NCI-H2196 (cell line): Measurements from ENCODE around the gene WFDC10B.
"Not testable (repeated sequence)": the region's sequence is repeated elsewhere in the genome, so short reads cannot be mapped to it uniquely, and the experiment has no call there.

Experiments
- DNase-seq: peaks from one replicate; lab custom pipeline; 2025; ENCODE audit not compliant: unreplicated experiment; lab: John Stamatoyannopoulos, UW

Gene WFDC10B

DNA sequence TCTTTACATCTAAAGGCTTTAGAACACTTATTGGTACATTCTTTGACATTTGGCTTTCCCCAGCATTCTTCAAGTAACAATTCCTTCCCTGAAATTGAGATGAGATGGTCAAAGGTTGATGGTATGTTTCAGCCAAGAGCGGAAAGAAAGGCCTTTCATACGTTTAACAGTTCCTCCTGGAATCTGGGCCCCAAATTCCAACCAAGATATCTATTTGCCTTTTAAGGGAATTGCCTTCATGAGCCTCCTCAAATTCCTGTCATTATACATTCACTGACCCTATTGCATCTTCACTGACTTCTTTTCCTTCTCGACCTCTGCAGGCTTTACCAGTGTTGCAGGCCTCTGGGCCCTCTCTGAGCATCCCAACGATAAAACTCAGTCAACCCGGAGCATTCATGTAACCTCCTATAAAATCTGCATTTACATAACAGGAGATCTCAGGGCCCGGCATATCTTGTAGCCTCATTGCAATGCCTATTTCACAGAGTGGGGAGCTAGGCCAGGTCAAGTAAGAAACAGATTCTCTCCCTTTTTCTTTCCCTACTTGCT lies 55.4 kb downstream of the WFDC10B start:
- no peak for DNase-seq

- DNase-seq = no peak
Measured at GRCh38 chr20:45647441-45648050, 57.3 kb downstream of the WFDC10B start.

DNA sequence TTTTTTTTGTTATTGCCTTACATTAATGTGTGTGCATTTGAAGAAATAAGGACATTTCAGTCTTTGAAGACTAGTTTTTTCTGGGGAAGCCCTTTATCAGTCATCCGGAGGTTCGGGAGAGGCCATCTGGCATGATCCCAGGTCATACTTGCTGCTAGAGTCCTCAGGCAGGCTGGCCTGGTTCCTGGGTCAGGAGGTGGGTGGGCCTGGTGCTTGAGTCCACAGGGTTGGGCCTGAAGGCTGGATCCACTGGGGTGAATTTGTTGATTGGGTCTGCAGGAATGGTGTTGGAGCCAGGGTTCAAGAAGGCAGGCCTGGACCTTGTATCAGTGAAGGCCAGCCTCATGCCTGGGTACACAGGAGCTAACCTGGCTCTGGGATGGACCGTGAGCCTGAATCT lies 57.9 kb downstream of the WFDC10B start:
- DNase-seq = no peak

DNA sequence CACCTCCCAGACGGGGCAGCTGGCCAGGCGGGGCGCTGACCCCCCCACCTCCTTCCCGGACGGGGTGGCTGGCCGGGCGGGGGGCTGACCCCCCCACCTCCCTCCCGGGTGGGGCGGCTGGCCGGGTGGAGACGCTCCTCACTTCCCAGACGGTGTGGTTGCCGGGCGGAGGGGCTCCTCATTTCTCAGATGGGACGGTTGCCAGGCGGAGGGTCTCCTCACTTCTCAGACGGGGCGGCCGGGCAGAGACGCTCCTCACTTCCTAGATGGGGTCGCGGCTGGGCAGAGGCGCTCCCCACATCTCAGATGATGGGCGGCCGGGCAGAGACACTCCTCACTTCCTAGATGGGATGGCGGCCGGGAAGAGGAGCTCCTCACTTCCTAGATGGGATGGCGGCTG lies 59.0 kb downstream of the WFDC10B start:
- DNase-seq = not testable (repeated sequence)

GRCh38 chr20:45641076-45641475 lies 63.7 kb downstream of the WFDC10B start:
- not testable (repeated sequence) for DNase-seq

- DNase-seq = no peak
Measured at GRCh38 chr20:45639687-45640086, 65.1 kb downstream of the WFDC10B start.

GRCh38 chr20:45636513-45636912 lies 68.3 kb downstream of the WFDC10B start:
- no peak for DNase-seq
